Neural progenitor cell (in vitro differentiated cells): Measurements from ENCODE around the gene COL26A1.
"Not testable (repeated sequence)": the region's sequence is repeated elsewhere in the genome, so short reads cannot be mapped to it uniquely, and the experiment has no call there.

Source experiments
- EZH2 ChIP-seq: fragments of 200-600 bp; sonication (generic); IDR thresholded peaks from 2 replicates; pipeline ENCODE4 v1.6.1; 2017; ENCODE audit warnings: antibody characterized with exemption, mild to moderate bottlenecking, moderate library complexity
- TF ChIP-seq, protein P1 (sequence below): fragments of 200-600 bp; sonication (generic); IDR thresholded peaks from 2 replicates; pipeline ENCODE4 v1.5.1; 2017; ENCODE audit warnings: antibody characterized with exemption, mild to moderate bottlenecking

DNA sequence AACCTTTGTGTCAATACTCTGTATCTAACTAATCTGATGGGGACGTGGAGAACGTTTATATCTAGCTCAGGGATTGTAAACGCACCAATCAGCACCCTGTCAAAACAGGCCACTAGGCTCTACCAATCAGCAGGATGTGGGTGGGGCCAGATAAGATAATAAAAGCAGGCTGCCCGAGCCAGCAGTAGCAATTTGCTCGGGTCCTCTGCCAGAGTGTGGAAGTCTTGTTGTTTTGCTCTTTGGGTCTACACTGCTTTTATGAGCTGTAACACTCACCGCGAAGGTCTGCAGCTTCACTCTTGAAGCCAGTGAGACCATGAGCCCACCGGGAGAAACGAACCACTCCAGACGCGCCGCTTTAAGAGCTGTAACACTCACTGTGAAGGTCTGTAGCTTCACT lies 13.4 kb upstream of the COL26A1 start:
- TF ChIP-seq, protein P1, sequence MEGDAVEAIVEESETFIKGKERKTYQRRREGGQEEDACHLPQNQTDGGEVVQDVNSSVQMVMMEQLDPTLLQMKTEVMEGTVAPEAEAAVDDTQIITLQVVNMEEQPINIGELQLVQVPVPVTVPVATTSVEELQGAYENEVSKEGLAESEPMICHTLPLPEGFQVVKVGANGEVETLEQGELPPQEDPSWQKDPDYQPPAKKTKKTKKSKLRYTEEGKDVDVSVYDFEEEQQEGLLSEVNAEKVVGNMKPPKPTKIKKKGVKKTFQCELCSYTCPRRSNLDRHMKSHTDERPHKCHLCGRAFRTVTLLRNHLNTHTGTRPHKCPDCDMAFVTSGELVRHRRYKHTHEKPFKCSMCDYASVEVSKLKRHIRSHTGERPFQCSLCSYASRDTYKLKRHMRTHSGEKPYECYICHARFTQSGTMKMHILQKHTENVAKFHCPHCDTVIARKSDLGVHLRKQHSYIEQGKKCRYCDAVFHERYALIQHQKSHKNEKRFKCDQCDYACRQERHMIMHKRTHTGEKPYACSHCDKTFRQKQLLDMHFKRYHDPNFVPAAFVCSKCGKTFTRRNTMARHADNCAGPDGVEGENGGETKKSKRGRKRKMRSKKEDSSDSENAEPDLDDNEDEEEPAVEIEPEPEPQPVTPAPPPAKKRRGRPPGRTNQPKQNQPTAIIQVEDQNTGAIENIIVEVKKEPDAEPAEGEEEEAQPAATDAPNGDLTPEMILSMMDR = not testable (repeated sequence)
- TF ChIP-seq EZH2 = not testable (repeated sequence)
